ENCODE results near the gene KLHL35.

The KLHL35 gene

GRCh38 chr11:75440960-75441803, 8.2 kb upstream of the KLHL35 start:
- no peaks in the 10 kb centered on the region for H3K9me3 Mint-ChIP-seq
- no peaks in the 10 kb centered on the region for H3K36me3 Mint-ChIP-seq (ENCODE audit: low read depth)
- TF ChIP-seq, protein P1, sequence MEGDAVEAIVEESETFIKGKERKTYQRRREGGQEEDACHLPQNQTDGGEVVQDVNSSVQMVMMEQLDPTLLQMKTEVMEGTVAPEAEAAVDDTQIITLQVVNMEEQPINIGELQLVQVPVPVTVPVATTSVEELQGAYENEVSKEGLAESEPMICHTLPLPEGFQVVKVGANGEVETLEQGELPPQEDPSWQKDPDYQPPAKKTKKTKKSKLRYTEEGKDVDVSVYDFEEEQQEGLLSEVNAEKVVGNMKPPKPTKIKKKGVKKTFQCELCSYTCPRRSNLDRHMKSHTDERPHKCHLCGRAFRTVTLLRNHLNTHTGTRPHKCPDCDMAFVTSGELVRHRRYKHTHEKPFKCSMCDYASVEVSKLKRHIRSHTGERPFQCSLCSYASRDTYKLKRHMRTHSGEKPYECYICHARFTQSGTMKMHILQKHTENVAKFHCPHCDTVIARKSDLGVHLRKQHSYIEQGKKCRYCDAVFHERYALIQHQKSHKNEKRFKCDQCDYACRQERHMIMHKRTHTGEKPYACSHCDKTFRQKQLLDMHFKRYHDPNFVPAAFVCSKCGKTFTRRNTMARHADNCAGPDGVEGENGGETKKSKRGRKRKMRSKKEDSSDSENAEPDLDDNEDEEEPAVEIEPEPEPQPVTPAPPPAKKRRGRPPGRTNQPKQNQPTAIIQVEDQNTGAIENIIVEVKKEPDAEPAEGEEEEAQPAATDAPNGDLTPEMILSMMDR (IDR thresholded peaks at IDR 0.05; ENCODE audit: unreplicated experiment in 3 of 3): no peak
- H3K4me1 Mint-ChIP-seq: peaks cover 9% of the 10 kb centered on the region
- no peak overlapping the region for H3K27ac Mint-ChIP-seq
- no peak overlapping the region for H3K4me3 Mint-ChIP-seq
- H3K27me3 Mint-ChIP-seq (ENCODE audit: low read depth): peaks cover 29% of the 10 kb centered on the region

DNA sequence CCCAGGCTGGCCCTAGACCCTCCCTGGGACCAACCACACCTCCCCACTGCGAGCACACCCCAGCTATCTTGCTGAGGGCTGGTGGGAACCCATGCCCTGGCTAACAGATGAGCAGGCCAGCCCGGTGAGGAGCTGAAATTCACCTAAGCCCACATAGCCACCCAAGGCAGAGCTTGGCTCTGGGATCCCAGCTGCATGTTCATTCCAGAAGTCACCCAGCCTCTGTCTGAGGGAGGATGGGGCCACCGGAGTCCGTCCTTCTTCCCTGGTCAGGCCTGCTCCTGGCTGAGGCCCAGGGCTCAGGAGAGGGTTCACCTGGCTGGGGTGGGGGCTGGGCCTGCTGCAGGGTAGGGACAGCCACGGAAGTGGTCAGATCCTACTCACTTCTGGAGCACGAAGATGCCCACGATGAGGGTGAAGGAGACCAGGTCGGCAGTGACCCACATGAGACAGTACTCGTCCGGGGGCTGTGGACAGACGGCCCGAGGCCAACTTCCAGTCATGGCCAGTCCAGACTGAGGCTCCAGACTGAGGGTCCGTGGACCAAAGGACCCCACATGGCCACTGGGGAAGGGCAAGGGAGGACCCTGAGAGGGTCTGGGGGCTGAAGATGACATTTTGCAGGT, 6.6 kb upstream of the KLHL35 start:
- Mint-ChIP-seq H3K36me3 (ENCODE audit: low read depth) (no peaks in the 10 kb centered on the region), H3K9me3 (no peaks in the 10 kb centered on the region), H3K4me1 (peaks cover 5% of the 10 kb centered on the region), H3K27ac (no peak overlapping the region), H3K27me3 (ENCODE audit: low read depth) (peaks cover 22% of the 10 kb centered on the region), H3K4me3 (no peak overlapping the region)
- TF ChIP-seq, protein P1 (IDR thresholded peaks at IDR 0.05; ENCODE audit: unreplicated experiment in 3 of 3): no peak

DNA sequence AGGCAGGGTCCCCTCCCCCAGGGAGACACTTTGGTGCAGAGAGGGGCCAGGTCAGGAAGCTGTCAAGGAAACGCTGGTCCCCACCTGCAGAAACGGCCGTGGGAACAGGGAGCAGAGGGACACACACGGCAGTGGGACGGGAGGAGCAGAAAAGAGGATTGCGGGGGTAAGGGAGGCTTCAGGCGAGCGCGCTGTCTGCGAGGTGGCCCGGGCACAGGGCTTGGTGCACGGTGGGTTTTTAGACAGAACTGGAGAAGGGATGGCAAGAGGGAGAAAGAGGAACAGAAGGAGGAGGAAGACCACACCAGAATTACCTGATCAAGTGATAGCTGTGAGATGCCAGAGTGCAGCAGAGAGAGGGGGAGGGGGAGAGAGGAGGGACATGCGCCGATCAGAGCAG, 6.0 kb upstream of the KLHL35 start:
- Mint-ChIP-seq H3K27me3 (ENCODE audit: low read depth) (peaks cover 21% of the 10 kb centered on the region), H3K4me3 (no peak overlapping the region), H3K4me1 (peaks cover 5% of the 10 kb centered on the region), H3K27ac (no peak overlapping the region), H3K9me3 (no peaks in the 10 kb centered on the region), H3K36me3 (ENCODE audit: low read depth) (no peaks in the 10 kb centered on the region)
- TF ChIP-seq, protein P1 (IDR thresholded peaks at IDR 0.05; ENCODE audit: unreplicated experiment in 3 of 3): no peak

DNA sequence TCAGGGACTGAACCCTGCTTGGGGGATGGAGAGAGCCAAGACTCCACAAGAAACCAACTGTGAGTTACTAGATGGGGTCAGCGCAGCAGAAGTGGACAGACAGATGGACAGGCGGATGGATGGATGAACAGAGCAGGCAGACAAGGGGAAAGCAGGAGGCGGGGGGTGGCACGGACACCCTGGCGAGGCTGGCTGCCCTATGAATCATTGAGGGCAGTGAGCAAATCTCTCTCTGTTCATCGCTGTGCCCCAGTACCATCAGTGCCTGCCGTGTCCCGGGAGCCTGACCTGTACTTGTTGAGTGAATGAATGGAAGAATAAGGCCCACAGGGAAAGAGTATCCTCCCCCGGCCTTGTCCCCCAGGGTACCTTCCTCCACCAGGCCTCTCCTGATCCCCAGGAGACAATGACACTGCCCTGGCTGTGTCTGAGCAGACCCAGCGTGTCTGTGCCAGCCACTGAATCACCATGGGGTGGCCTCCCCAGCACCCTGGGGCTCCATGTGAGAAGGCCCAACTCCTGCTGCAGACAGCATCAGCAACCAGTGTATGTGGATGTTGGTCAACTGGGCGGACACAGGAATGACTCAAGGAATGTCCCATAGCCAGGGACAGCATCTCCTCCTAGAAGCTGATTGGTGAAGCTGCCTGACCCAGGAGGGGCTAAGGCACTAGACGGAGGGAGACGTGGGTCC, 5.1 kb upstream of the KLHL35 start:
- Mint-ChIP-seq H3K9me3 (no peaks in the 10 kb centered on the region), H3K27me3 (ENCODE audit: low read depth) (peaks cover 29% of the 10 kb centered on the region), H3K4me1 (peaks cover 5% of the 10 kb centered on the region), H3K27ac (no peak overlapping the region), H3K4me3 (no peak overlapping the region), H3K36me3 (ENCODE audit: low read depth) (no peaks in the 10 kb centered on the region)
- TF ChIP-seq, protein P1 (IDR thresholded peaks at IDR 0.05; ENCODE audit: unreplicated experiment in 3 of 3): no peak

DNA sequence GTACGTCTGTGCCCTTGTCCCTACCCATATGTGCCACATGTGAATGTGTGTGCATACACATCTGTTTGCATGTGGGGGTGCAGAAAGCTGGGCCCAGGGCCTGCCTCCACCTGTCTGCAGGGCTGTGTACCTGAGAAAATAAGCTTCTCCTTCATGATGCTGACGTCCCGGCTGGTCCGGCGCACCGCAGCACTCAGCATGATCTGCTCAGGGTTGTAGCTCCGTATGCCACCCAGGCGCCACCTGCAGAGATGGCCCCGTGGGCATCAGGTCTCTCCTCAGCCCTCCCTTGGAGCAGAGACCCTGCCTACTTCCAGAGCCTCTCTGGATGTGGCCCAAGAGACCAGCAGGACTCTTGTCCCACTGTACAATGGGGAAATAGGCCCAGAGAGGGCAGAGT, 3.8 kb upstream of the KLHL35 start:
- TF ChIP-seq, protein P1 (IDR thresholded peaks at IDR 0.05; ENCODE audit: unreplicated experiment in 3 of 3): no peak
- H3K9me3 Mint-ChIP-seq: no peaks in the 10 kb centered on the region
- peaks cover 42% of the 10 kb centered on the region for H3K27me3 Mint-ChIP-seq (ENCODE audit: low read depth)
- peaks cover 2% of the 10 kb centered on the region for H3K4me1 Mint-ChIP-seq
- H3K36me3 Mint-ChIP-seq (ENCODE audit: low read depth): no peaks in the 10 kb centered on the region
- no peak overlapping the region for H3K27ac Mint-ChIP-seq
- H3K4me3 Mint-ChIP-seq: no peak overlapping the region
